GM19043 (cell line): ENCODE measurements around the gene FAM222B.
"Not testable (repeated sequence)": the region's sequence is repeated elsewhere in the genome, so short reads cannot be mapped to it uniquely, and the experiment has no call there.

Experiments
- ATAC-seq: cut with Tn5 transposase; IDR thresholded peaks from one replicate; pipeline ENCODE4 v1.9.1; 2021; ENCODE audit warnings: low read depth; ENCODE audit not compliant: unreplicated experiment

Gene FAM222B

DNA sequence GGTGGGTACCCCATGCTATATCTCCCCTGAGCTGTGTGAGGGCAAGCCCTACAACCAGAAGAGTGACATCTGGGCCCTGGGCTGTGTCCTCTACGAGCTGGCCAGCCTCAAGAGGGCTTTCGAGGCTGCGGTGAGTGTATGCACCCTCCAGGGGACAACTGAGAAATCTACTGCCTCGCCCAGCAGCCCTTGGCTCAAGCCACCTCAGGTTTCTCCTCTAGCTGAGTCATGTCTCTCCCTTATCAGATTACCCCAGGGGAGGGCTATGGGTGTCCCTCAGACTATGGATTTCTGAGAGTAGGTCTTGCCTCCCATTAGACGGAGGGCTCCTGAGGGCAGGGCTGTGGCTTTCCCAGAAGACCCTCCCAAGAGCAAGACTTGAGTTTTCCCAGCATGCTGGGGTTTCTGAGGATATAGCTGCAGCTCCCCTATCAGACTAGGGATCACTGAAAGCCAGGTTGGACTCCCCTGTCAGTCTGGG lies 107.3 kb downstream of the FAM222B start:
- no peak for ATAC-seq

- ATAC-seq, result no peak
Observed at GRCh38 chr17:28734712-28735241, 107.8 kb downstream of the FAM222B start.

- no peak for ATAC-seq
Observed at GRCh38 chr17:28733346-28733745, 109.2 kb downstream of the FAM222B start.

- ATAC-seq, result no peak
Observed at GRCh38 chr17:28729950-28730330, 112.7 kb downstream of the FAM222B start.

DNA sequence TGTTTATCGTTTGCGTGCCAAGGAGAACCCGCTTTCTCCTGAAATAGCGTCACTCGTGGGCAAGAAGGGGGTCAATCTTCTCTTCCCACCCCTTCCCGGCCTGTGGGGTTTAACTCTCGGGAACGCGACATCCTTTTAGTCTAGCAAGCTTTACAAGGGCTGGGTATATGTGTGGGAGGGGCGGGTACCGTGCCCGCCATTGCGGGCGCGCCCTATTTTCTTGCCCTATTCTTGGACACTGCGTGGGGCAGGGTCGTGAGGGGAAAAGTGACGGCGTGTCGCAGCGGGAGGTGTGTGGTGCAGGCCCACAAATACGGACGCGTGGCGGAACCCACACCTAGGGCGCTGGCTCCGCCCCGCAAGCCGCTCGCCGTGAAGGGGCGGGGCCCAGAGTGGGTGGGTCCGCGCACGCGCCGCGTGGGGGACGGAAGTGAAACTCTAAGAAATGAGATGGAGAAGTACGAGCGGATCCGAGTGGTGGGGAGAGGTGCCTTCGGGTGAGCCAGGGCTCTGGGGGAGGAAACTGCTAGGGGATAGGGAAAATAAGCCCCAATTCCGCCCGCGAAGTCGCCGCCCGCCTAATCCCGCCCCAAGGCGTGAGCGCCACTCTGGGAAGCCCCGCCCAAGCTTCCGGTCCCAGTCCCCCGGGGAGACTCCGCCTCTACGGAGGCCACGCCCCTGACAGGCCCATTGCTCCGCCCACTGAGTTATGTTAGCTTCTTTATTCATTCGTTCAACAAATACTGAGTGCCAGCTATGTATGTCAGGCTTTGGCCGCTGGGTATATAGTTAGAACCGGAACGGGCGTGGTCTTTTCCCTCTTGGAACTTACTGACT lies 114.0 kb downstream of the FAM222B start, which contains the start of gene NEK8:
NEK8 (plus strand) TSS at position 425 of the 837 bp plus-strand sequence; CDS start at position 451, 26 bp downstream.
- ATAC-seq, result no peak

DNA sequence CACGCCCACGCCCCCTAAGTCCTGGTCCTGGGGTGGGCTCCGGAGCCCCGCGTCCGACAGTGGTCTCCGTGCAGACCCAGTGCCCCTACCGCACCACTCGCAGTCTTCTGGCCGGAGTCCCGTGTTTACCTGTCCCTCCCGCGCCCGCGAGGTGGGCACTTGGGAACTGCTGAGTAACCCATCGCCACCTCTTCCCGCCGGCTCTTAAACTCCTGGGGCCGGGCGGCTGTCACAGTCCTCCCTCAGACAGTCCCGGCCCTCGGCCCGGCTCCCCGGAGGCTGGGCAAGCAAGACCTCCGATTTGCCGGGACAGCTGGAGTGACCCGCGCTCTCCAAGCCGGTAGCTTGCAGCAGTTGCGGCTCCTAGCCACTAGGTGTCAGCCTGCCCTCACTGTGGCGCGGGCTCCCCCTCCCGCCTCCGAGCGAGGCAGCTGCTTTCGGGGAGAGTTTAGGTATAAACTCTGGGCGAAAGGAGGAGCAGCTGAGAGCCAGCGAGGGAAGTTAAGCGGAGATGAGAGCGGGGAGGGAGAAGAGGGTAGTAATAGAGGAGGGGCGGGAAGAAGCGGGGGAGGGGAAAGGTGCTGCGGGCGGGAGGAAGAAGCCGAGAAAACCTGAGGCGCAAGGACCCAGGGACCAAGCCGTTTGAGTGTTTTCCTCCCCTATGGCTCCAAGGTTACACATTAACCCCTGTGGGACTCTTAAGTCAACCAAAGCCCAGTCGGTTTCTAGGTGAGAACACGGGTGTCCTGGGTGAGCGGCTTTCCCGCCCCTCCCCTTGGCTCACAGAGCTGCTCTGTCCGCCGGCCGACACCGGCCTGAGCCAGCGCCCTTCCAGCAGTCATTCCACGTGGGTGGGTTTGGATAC lies 115.7 kb downstream of the FAM222B start:
- peak; percentile 38 for ATAC-seq

DNA sequence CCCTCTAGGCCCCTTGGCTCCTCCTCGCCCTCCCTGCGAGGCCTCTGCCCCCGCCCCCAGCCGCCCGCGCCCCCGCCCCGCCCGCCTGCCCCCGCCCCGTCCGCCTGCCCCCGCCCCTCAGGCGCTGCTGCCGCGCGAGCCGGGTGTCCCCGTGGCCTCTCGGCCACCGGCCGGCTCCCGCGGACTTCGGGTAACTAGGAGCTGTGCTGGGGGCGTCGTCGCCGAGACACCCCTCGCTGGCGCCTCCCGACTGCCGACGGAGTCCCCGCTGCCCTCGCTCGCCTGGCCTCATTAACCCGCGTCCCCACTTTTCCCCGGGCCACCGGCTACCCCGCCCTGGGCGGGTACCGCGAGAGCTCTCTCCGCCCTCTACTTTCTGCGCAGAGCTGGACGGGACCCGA lies 116.4 kb downstream of the FAM222B start, which contains the start of gene TLCD1:
TLCD1 (minus strand) TSS at position 8 of the 401 bp plus-strand sequence. CDS start 136 bp downstream, outside the sequence.
- no peak for ATAC-seq

GRCh38 chr17:28725660-28726225 lies 116.8 kb downstream of the FAM222B start:
- no peak for ATAC-seq

GRCh38 chr17:28725166-28725659 lies 117.4 kb downstream of the FAM222B start:
- ATAC-seq, result no peak

- no peak for ATAC-seq
Observed at GRCh38 chr17:28724500-28725165, 118.0 kb downstream of the FAM222B start.

- not testable (repeated sequence) for ATAC-seq
Observed at GRCh38 chr17:28723836-28724499, 118.6 kb downstream of the FAM222B start.

DNA sequence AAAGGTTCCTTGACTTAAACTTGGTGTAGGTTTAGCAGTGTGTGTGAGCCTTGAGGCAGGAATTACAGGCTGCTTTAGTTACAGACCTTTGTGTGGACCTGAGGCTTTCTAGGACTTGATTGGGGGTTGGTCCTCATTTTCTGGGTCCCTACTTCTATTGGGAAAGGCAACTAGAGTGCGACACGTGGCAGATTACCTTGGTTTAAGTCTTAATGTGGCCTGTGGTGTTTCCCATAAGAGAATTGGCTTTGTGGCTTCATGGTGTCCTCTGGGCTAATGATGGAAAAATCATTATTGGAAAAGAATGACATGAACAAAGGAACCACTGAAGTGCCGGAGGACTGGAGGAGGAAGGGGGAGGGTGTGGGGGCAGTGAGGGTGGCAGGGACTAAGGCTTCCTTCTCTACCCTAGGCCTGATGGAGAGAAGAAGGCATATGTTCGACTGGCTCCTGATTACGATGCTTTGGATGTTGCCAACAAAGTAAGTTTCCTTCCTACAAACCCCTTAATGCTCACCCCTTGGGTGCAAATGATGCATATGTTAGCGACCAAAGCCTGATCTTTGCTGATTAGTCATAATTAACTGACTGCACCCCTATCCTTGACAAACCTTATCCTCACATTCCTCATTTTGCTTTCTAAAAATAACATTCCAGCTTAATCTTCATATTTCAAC lies 119.3 kb downstream of the FAM222B start:
- ATAC-seq, result no peak

- ATAC-seq, result no peak
Observed at GRCh38 chr17:28722417-28723158, 120.0 kb downstream of the FAM222B start.

- not testable (repeated sequence) for ATAC-seq
Observed at GRCh38 chr17:28720997-28721329, 121.6 kb downstream of the FAM222B start.

- no peak for ATAC-seq
Observed at GRCh38 chr17:28720247-28720996, 122.2 kb downstream of the FAM222B start.

DNA sequence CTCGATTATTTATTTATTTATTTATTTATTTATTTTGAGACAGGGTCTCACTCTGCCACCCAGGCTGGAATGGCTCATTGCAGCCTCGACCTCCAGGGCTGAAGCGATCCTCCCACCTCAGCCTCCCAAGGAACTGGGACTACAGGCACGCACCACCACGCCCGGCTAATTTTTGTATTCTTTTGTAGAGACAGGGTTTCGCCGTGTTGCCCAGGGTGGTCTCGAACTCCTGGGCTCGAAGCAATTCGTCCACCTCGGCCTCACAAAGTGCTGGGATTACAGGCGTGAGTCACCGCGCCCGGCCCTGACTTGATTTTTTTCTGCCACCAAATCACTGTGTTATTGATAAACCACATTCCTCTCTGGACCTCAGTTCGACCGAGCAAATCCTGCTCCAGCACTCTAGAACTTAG lies 123.6 kb downstream of the FAM222B start:
- ATAC-seq, result no peak

- ATAC-seq, result no peak
Observed at GRCh38 chr17:28718333-28719020, 124.1 kb downstream of the FAM222B start.
